ENCODE measurements around the gene MDH2.
A peak's percentile ranks its signal among the peaks of the same experiment; 100 is the strongest.
"Not testable (repeated sequence)": the region's sequence is repeated elsewhere in the genome, so short reads cannot be mapped to it uniquely, and the experiment has no call there.

The MDH2 gene

GRCh38 chr7:76048668-76048988 lies 722 bp downstream of the MDH2 start:
- peak; percentile 60 for DNase-seq

DNA sequence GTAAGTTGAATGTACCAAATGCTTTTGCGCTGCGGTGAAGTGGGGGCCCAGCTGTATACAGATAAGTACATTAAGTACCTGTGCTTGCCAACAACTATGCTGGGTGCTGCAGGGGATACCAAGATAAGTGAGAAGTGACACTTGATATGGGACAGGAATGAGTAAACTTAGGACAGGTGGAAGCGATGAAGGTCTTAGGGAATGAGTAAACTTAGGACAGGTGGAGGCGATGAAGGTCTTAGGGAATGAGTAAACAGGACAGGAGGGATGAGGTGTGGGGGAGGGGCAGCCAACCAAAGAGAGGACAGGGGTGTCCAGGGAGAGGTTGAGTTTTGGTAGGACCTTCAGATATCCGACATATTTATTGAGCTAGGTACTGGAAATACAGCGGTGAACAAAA lies 1.4 kb downstream of the MDH2 start:
- no peak for DNase-seq

DNA sequence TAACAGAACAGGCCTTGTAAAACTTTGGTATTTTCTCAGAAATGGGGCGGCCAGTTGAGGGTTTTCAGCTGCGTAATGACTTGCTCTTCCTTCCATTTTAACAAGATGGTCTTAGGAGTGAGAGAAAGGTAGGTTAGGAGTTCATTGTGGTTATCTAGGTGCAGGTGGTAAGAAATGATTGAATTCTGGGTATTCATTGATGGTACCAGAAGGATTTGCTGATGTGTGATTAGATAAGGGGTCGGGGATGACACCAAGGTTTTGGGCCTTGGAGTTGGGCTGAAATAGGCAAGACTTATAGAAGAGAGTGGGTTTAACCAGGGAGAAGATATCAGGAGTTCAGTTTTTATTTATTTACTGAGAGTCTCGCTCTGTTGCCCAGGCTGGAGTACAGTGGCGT lies 2.6 kb downstream of the MDH2 start:
- DNase-seq = no peak

GRCh38 chr7:76051840-76052239 lies 3.9 kb downstream of the MDH2 start:
- DNase-seq = no peak

- not testable (repeated sequence) for DNase-seq
These were observed 4.8 kb downstream of the MDH2 start for GRCh38 chr7:76052681-76053080.

- DNase-seq = no peak
These were observed 5.6 kb downstream of the MDH2 start for GRCh38 chr7:76053461-76053860.

- no peak for DNase-seq
These were observed 6.5 kb downstream of the MDH2 start for GRCh38 chr7:76054123-76055120.

DNA sequence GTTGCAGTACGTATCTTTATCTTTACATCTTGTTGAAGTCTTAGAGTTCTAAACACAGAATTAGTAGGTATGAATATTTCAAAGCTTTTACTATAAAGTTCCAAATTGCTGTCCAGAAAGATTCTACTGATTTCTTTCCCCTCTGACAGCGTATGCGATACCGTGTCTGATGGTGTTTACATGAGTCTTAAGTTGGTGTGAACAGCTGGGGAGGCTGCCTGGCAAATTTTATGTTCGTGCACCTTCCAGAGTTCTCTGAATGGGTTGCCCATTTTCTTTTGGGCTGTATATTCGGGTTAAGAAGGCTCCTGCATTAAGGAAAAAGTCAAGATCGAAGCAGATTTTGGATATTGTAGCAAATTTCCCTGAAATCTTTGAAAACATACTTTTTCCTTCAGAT lies 8.3 kb downstream of the MDH2 start:
- no peak for DNase-seq

GRCh38 chr7:76057103-76057812 lies 9.4 kb downstream of the MDH2 start:
- no peak for DNase-seq

DNA sequence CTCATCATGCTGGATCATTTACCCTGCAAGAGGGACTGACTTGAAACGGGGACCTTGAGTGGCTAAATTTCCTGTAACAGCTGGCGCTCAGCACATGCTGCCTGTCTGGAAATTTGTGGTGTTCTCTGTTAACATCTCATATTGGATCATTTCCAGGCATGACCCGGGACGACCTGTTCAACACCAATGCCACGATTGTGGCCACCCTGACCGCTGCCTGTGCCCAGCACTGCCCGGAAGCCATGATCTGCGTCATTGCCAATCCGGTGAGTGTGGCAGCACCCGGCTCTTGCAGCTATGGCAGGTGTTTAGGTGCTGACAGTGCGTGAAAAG lies 9.9 kb downstream of the MDH2 start:
- DNase-seq = peak; percentile 70

GRCh38 chr7:76058745-76059144 lies 10.8 kb downstream of the MDH2 start:
- not testable (repeated sequence) for DNase-seq

DNA sequence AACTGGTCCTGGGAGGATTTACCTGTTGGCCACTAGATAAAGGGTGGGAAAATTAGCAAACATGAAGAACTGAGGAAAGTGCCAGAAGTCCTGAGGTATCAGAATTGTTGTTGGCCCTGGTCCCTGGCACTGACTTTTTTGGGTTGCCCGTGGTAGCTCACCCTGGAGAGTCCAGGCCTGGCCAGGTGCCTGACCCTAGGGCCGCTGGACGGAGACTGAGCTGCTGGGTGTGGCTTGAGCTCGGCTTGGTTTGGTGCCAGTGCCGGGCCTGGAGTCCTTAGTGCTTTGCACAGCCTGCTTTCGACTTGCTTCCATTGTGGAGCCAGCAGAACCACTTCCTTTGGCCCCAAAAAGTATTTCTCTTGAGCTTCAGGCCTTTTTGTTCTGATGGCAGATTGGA lies 12.9 kb downstream of the MDH2 start:
- DNase-seq = no peak

DNA sequence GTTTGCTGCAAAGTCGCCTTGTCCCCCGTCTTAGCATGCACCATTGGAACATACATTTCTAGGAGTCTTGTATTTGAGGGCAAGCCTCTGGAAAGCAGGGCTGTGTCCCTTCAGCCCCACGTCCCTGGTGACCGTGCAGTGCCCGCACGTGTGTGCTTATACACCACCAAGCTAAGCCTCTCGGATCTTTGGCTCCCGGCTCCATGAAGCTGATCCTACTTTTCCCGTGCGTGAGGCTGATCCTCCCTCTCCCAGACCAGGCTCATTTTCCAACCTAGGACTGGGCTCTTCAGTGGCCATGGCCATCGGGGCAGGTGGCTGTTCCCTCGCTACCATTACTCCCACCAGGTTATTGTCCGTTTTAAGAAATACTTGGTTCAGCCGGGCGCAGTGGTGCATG lies 14.3 kb downstream of the MDH2 start:
- DNase-seq = no peak

DNA sequence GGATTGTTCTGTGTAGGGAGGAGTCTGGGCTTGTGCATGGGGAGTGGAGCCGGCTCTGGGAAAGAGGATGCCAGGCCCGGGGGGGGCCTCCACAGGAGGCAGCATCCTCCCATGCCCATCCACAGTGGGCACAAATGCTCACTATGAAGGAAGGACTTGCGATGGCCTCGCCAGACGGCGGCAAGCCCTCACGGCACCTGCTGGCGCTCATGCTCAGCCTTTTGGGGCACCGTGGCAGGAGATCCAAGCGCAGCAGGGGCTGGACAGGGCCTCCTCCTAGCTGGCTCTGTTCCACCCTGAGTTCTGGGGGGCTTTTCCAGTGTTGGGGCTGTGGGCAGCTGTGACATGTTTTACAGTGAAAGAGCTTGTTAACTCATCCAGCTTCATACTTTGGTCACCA lies 15.2 kb downstream of the MDH2 start:
- no peak for DNase-seq

DNA sequence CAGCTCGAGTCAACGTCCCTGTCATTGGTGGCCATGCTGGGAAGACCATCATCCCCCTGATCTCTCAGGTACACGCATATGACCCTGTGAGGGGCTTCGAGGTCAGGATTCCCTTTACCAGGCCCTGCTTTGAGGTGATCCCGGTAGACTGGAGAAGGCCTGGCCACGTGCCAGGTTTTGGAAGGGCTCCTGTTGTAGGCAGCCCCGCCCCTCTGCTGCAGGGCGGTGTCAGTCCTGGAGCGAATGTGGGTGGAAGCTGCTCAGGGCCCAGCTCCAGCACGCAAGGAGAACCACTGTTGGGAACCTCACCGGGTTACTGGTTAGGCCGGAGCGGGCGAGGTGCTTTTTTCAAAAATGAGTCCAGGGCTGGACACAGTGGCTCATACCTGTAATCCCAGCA lies 15.6 kb downstream of the MDH2 start:
- peak; percentile 10 for DNase-seq

DNA sequence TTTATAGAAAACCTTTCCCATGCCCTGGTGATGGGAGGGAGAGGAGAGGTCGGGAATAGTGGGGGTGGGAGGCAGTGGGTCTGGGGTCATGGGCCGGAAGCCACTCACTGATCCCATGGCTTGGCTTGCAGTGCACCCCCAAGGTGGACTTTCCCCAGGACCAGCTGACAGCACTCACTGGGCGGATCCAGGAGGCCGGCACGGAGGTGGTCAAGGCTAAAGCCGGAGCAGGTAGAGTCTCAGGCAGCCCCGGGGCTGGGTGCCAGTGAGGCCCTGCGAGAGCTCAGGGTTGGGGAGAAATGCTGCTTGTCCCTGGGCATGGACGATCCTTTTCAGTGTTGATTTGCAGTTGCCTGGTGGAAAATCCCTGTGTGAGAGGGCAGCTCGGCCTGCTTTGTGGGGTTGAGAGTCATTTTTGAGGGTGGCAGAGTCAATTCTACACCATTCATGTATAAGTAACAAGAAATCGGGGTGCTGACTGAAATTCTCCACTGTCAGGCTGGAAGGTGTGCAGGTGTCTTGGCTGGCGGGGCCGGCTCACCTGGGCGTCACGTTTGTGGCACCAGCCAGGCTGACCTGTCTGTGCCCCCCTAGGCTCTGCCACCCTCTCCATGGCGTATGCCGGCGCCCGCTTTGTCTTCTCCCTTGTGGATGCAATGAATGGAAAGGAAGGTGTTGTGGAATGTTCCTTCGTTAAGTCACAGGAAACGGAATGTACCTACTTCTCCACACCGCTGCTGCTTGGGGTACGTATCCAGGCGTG lies 16.5 kb downstream of the MDH2 start:
- no peak for DNase-seq

GRCh38 chr7:76065016-76065612 lies 17.2 kb downstream of the MDH2 start:
- DNase-seq = no peak

GRCh38 chr7:76066716-76067503 lies 19.0 kb downstream of the MDH2 start:
- no peak for DNase-seq

- peak; percentile 87 for DNase-seq
These were observed 21.3 kb downstream of the MDH2 start for GRCh38 chr7:76069238-76069638.

DNA sequence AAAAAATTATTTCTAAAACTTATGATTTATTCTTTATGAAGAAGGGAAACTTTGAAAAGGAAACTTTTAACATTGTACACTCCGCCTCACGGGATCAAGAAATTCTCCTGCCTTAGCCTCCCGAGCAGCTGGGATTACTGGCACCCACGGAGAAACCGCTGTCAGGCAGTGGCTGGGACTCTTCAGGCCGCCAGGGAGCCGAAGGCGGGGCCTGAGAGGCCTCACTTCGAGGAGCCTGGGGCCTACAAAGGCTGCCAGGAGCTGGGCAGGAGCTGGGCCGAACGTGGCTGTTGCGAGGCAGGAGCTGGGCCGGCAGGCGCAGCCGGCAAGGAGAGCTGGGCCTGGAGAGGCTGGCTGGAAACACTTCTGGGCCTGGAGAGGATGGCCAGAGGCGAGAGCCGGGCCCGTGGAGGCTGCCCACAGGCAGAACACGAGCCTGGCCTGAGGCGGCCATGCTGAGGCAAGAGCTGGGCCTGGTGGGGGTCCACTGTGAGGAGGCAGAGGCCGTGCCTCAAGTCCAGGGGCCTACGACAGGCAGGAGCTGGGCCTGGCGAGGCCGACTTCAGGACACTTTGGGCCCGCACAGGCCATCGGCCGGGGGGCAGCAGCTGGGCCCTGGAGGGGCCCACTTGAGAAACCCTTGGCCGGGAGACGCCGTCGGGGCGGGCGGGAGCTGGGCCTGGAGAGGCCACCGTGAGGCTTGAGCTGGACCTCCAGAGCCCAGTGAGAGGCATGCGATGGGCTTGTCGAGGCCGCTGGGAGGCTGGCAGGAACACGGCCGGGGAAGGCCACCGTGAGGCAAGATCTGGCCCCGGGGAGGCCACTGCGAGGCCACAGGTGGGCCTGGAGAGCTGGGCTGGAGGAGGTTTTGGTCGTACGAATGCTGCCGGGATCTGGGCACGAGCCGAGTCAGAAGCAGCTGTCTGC lies 23.7 kb downstream of the MDH2 start:
- DNase-seq = no peak

Data from DMS79 treated with DMSO at 0.1 percent for 48 hours (cell line).